Measurements from ENCODE around the gene SNAPIN.

DNA sequence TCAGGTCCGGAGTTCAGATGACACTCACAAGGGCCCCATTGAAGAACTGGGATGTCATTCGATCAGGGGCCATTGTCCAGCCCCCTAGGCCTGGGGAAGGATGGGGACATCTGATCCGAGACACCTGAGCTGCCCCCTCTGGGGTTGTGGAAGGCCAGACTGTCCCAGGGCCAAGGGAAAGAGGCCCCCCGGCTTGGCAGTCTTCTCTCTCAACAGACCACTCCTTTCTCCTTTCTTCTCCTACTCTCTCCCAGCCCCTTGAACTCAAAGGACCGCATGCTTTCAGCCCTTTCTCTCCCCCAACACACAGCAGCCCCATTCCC is 29.2 kb upstream of the SNAPIN start:
- TF ChIP-seq POLR2A (IDR thresholded peaks at IDR 0.05), result no peak
- TF ChIP-seq, protein P1, sequence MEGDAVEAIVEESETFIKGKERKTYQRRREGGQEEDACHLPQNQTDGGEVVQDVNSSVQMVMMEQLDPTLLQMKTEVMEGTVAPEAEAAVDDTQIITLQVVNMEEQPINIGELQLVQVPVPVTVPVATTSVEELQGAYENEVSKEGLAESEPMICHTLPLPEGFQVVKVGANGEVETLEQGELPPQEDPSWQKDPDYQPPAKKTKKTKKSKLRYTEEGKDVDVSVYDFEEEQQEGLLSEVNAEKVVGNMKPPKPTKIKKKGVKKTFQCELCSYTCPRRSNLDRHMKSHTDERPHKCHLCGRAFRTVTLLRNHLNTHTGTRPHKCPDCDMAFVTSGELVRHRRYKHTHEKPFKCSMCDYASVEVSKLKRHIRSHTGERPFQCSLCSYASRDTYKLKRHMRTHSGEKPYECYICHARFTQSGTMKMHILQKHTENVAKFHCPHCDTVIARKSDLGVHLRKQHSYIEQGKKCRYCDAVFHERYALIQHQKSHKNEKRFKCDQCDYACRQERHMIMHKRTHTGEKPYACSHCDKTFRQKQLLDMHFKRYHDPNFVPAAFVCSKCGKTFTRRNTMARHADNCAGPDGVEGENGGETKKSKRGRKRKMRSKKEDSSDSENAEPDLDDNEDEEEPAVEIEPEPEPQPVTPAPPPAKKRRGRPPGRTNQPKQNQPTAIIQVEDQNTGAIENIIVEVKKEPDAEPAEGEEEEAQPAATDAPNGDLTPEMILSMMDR (IDR thresholded peaks at IDR 0.05), result no peak
